WTC11 (cell line): ENCODE data around the gene MBNL1. TPM values are rescaled to one million over a fixed set of nuclear protein-coding genes. Genes with fewer than 3 reads are reported as not detected.

Experiments
- ATAC-seq: fragments of 200-7000 bp; cut with Tn5 transposase; 2 replicates; pipeline ENCODE4 v1.10.0; 2021; ENCODE audit warnings: mild to moderate bottlenecking, moderate library complexity
- CTCF ChIA-PET: fragments of 300-600 bp; sonication (Branson Sonifier 250); formaldehyde crosslinking; loops from one replicate; lab custom pipeline; 2021; ENCODE audit warnings: antibody characterized with exemption; lab: Charles Lee
- POLR2A ChIA-PET: fragments of 350-600 bp; sonication (Branson Sonifier 250); formaldehyde crosslinking; loops from one replicate; lab custom pipeline; 2021; ENCODE audit warnings: antibody characterized with exemption; lab: Charles Lee
- DNase-seq: peaks from one replicate; pipeline ENCODE4 v3.0.0; 2021; ENCODE audit warnings: low spot score
- H3K27ac Mint-ChIP-seq: 2 replicates; pipeline ENCODE4 v1.8.0; 2021; ENCODE audit warnings: mixed read lengths
- H3K27me3 Mint-ChIP-seq: 2 replicates; pipeline ENCODE4 v1.8.0; 2021; ENCODE audit warnings: low read depth, mild to moderate bottlenecking, moderate library complexity, mixed read lengths
- H3K36me3 Mint-ChIP-seq: 2 replicates; pipeline ENCODE4 v1.8.0; 2021; ENCODE audit warnings: mixed read lengths
- H3K4me1 Mint-ChIP-seq: 2 replicates; pipeline ENCODE4 v1.8.0; 2022; ENCODE audit warnings: mixed read lengths
- H3K4me3 Mint-ChIP-seq: 2 replicates; pipeline ENCODE4 v1.8.0; 2021; ENCODE audit warnings: mild to moderate bottlenecking, moderate library complexity, mixed read lengths
- H3K9me3 Mint-ChIP-seq: 2 replicates; pipeline ENCODE4 v1.8.0; 2021; ENCODE audit warnings: mixed read lengths
- CREB1 ChIP-seq: sonication (generic); formaldehyde crosslinking; IDR thresholded peaks from 2 replicates; pipeline ENCODE4 v1.8.0; 2023; ENCODE audit warnings: mild to moderate bottlenecking, missing genetic modification reagents
- FOXK1 ChIP-seq: sonication (generic); formaldehyde crosslinking; IDR thresholded peaks from 2 replicates; pipeline ENCODE4 v1.8.0; 2022; ENCODE audit warnings: mild to moderate bottlenecking, moderate library complexity, missing genetic modification reagents
- GTF2I ChIP-seq: fragments of 250-450 bp; sonication (Bioruptor Pico); conservative IDR thresholded peaks from 2 replicates; pipeline ENCODE4 v1.4.0; 2021; ENCODE audit warnings: mild to moderate bottlenecking
- NFE2L1 ChIP-seq: sonication (generic); formaldehyde crosslinking; IDR thresholded peaks from 2 replicates; pipeline ENCODE4 v1.8.1; 2023; ENCODE audit warnings: missing genetic modification reagents
- PRRX2 ChIP-seq: fragments of 250-450 bp; sonication (Bioruptor Pico); IDR thresholded peaks from 2 replicates; pipeline ENCODE4 v1.8.0; 2021; ENCODE audit warnings: mild to moderate bottlenecking
- ZBTB21 ChIP-seq: sonication (generic); formaldehyde crosslinking; IDR thresholded peaks from 2 replicates; pipeline ENCODE4 v1.8.1; 2023; ENCODE audit warnings: mild to moderate bottlenecking, missing genetic modification reagents, borderline replicate concordance
- ZNF138 ChIP-seq: sonication (generic); formaldehyde crosslinking; conservative IDR thresholded peaks from 2 replicates; pipeline ENCODE4 v1.8.1; 2022; ENCODE audit warnings: mild to moderate bottlenecking, moderate library complexity, missing genetic modification reagents
- ZNF232 ChIP-seq: sonication (generic); formaldehyde crosslinking; IDR thresholded peaks from 2 replicates; pipeline ENCODE4 v1.8.0; 2022; ENCODE audit warnings: mild to moderate bottlenecking, missing genetic modification reagents
- ZNF671 ChIP-seq: fragments of 250-450 bp; sonication (Bioruptor Pico); IDR thresholded peaks from 2 replicates; pipeline ENCODE4 v1.8.0; 2021; ENCODE audit warnings: mild to moderate bottlenecking
- total RNA-seq: library from RNA; stranded (reverse); gene quantifications from 3 replicates; pipeline ENCODE4 v1.2.3, GENCODE V29; 2021
- TF ChIP-seq, protein P1 (sequence below): sonication (generic); formaldehyde crosslinking; IDR thresholded peaks from 2 replicates; pipeline ENCODE4 v1.8.1; 2022; ENCODE audit warnings: missing genetic modification reagents, borderline replicate concordance
- TF ChIP-seq, protein P2 (sequence below): fragments of 250-450 bp; sonication (Bioruptor Pico); conservative IDR thresholded peaks from 2 replicates; pipeline ENCODE4 v1.9.0; 2021; ENCODE audit warnings: mild to moderate bottlenecking
- TF ChIP-seq, protein P3 (sequence below): fragments of 250-450 bp; sonication (Bioruptor Pico); IDR thresholded peaks from 2 replicates; pipeline ENCODE4 v1.9.0; 2021; ENCODE audit warnings: moderate library complexity, mild to moderate bottlenecking, inconsistent platforms, borderline replicate concordance
- TF ChIP-seq, protein P4 (sequence below): fragments of 250-450 bp; sonication (Bioruptor Pico); IDR thresholded peaks from 2 replicates; pipeline ENCODE4 v1.9.0; 2021; ENCODE audit warnings: mild to moderate bottlenecking, borderline replicate concordance
- TF ChIP-seq, protein P5 (sequence below): sonication (generic); formaldehyde crosslinking; IDR thresholded peaks from 2 replicates; pipeline ENCODE4 v1.8.1; 2022; ENCODE audit warnings: mild to moderate bottlenecking, missing genetic modification reagents, moderate library complexity, borderline replicate concordance
- TF ChIP-seq, protein P6 (sequence below): sonication (generic); formaldehyde crosslinking; IDR thresholded peaks from 2 replicates; pipeline ENCODE4 v1.8.1; 2022; ENCODE audit warnings: mild to moderate bottlenecking, moderate library complexity, missing genetic modification reagents

Gene MBNL1
- total RNA-seq, 1 experiment from 2014 or later, result 20.4 TPM

DNA sequence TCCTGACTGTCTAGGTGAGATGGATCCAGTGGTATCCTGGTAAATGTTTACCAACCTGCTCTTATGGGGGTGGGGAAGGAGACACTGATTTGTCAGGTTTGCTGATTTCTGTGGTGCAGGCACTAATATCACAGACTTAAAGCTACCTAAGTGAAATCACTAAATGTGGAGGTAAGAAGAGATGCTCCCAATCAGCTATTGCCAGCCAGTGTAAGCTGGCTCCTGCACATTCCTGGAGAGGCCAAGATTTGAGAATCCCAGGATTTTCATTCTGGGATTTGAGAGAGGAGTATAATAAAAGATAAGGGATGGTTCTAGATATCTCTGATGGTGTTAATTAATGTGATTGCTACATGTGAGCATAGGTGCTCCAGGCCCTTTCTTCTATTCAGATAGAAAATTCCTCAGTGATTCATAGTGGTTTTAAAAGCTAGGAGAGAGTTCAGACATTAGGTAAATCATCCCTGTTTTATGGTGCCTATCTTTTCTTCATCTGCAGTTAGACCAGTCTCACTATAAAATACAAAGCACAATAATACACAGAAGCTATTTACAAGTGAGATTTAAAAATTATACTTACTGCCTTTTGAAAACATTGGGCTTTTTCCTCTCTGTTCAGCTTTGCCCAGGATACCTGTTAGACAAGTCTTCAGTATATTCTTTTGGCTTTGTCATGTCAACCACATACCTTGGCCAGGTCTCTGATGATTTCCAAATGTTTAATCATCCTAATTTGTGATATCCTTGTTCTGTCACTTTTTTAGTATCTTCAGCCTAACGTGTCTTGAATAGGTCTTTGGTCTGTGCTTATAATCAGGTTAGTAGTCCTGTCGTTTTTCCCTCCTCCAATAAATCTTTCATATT, 90.9 kb downstream of the MBNL1 start:
- ATAC-seq, result peak; percentile 48
- no peaks in the 10 kb centered on the region for H3K27me3 Mint-ChIP-seq

DNA sequence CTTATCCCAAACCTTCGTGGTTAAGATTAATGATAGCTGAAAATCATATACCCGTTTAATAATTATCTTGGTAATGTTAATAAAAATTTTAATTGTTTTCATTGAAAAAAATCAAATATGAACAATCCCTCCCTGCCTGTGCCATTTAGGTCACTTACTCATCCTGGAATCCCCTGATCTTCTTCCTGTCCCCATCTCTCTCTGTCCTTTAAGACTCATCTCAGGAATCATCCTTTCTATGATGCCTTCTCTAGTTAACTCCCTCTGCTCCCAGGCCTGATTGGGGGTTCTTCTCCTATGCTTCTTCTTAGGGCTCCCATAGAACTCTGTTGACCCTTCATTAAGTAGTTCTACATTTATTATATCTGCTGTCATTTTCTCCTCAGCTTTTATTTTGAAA, 91.6 kb downstream of the MBNL1 start:
- Mint-ChIP-seq H3K27ac (peak overlapping the region; percentile 66; the same call in 1 of the 2 replicates), H3K27me3 (no peaks in the 10 kb centered on the region), H3K36me3 (no peaks in the 10 kb centered on the region), H3K4me3 (no peak overlapping the region), H3K4me1 (peaks cover 19% of the 10 kb centered on the region), H3K9me3 (no peaks in the 10 kb centered on the region)
- CTCF ChIA-PET, result no interaction called here
- no peak for TF ChIP-seq ZNF671
- TF ChIP-seq, protein P1, sequence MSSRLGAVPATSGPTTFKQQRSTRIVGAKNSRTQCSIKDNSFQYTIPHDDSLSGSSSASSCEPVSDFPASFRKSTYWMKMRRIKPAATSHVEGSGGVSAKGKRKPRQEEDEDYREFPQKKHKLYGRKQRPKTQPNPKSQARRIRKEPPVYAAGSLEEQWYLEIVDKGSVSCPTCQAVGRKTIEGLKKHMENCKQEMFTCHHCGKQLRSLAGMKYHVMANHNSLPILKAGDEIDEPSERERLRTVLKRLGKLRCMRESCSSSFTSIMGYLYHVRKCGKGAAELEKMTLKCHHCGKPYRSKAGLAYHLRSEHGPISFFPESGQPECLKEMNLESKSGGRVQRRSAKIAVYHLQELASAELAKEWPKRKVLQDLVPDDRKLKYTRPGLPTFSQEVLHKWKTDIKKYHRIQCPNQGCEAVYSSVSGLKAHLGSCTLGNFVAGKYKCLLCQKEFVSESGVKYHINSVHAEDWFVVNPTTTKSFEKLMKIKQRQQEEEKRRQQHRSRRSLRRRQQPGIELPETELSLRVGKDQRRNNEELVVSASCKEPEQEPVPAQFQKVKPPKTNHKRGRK (CRISPR knock-in tag), result no peak
- no peak for DNase-seq
- ATAC-seq, result no peak
- POLR2A ChIA-PET, result no interaction called here

More for the DNA sequence above, 90.9 kb downstream of the MBNL1 start:
- POLR2A ChIA-PET, result interaction anchor here (0.6 kb wide), 1 partner anchor 330 kb away, joined by 3 read pairs; no protein-coding TSS in a partner anchor
- TF ChIP-seq NFE2L1 (CRISPR knock-in tag) (no peak), FOXK1 (CRISPR knock-in tag) (no peak), ZNF232 (CRISPR knock-in tag) (no peak), PRRX2 (no peak), CREB1 (CRISPR knock-in tag) (no peak)
- TF ChIP-seq, protein P2, sequence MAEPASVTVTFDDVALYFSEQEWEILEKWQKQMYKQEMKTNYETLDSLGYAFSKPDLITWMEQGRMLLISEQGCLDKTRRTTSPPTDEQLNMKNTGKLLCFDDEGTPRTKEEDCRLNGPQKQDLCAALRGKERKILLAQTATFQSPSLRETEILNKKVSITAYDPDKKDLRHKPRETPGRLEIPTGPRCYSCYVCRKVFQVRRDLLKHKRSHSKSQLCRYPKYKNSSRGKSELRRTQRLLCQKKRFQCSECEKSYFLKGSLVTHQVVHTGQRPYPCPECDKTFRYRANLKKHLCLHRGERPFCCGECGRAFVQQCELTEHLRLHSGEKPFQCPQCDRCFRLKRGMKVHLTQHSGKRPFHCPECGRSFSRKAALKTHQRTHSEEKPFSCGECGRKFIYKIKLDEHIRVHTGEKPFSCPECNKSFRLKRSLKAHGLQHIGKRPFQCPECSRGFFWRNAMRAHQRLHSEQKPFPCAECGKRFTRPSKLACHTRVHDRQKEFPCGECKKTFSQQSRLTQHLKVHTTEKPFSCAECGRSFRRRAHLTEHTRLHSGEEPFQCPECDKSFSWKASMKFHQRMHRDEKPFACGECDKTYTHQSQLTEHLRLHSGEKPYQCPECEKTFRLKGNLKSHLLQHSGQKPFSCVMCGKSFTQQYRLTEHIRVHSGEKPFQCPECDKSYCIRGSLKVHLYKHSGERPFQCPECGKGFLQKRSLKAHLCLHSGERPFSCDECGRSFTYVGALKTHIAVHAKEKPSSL (CRISPR knock-in tag), result no peak
- TF ChIP-seq, protein P3, sequence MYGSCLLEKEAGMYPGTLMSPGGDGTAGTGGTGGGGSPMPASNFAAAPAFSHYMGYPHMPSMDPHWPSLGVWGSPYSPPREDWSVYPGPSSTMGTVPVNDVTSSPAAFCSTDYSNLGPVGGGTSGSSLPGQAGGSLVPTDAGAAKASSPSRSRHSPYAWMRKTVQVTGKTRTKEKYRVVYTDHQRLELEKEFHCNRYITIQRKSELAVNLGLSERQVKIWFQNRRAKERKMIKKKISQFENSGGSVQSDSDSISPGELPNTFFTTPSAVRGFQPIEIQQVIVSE (CRISPR knock-in tag), result no peak
- TF ChIP-seq, protein P4, sequence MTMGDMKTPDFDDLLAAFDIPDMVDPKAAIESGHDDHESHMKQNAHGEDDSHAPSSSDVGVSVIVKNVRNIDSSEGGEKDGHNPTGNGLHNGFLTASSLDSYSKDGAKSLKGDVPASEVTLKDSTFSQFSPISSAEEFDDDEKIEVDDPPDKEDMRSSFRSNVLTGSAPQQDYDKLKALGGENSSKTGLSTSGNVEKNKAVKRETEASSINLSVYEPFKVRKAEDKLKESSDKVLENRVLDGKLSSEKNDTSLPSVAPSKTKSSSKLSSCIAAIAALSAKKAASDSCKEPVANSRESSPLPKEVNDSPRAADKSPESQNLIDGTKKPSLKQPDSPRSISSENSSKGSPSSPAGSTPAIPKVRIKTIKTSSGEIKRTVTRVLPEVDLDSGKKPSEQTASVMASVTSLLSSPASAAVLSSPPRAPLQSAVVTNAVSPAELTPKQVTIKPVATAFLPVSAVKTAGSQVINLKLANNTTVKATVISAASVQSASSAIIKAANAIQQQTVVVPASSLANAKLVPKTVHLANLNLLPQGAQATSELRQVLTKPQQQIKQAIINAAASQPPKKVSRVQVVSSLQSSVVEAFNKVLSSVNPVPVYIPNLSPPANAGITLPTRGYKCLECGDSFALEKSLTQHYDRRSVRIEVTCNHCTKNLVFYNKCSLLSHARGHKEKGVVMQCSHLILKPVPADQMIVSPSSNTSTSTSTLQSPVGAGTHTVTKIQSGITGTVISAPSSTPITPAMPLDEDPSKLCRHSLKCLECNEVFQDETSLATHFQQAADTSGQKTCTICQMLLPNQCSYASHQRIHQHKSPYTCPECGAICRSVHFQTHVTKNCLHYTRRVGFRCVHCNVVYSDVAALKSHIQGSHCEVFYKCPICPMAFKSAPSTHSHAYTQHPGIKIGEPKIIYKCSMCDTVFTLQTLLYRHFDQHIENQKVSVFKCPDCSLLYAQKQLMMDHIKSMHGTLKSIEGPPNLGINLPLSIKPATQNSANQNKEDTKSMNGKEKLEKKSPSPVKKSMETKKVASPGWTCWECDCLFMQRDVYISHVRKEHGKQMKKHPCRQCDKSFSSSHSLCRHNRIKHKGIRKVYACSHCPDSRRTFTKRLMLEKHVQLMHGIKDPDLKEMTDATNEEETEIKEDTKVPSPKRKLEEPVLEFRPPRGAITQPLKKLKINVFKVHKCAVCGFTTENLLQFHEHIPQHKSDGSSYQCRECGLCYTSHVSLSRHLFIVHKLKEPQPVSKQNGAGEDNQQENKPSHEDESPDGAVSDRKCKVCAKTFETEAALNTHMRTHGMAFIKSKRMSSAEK (CRISPR knock-in tag), result no peak
- no peak for DNase-seq
- CTCF ChIA-PET, result interaction anchor here (0.7 kb wide), 1 partner anchor 84 kb away, joined by 3 read pairs; no protein-coding TSS in a partner anchor
- Mint-ChIP-seq H3K4me1 (peaks cover 19% of the 10 kb centered on the region), H3K36me3 (no peaks in the 10 kb centered on the region), H3K27ac (peak overlapping the region; percentile 58; the same call in 1 of the 2 replicates), H3K9me3 (no peaks in the 10 kb centered on the region), H3K4me3 (no peak overlapping the region)

DNA sequence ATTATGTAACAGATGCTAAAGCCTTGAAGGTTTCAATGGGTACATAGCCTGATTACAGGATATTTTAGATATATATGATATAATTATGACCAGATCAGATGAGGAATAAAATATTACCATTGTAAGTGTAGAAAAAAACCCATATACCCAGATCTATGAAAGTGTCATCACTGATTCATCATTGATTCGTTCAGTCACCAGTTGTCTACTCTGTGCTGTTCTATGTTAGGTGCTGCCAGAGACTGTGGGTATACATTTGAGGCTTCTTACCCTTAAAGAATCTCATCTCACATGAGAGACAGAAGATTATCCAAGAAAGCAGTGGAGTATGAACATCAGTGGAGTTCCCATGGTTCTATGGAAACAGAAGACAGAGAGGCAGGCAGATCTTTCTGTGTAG, 92.2 kb downstream of the MBNL1 start:
- POLR2A ChIA-PET, result no interaction called here
- no peaks in the 10 kb centered on the region for H3K27me3 Mint-ChIP-seq
- H3K4me3 Mint-ChIP-seq, result no peak overlapping the region
- CTCF ChIA-PET, result no interaction called here
- H3K27ac Mint-ChIP-seq, result no peak overlapping the region
- DNase-seq (no peak), ATAC-seq (no peak)
- H3K9me3 Mint-ChIP-seq, result no peaks in the 10 kb centered on the region
- no peaks in the 10 kb centered on the region for H3K36me3 Mint-ChIP-seq
- peaks cover 19% of the 10 kb centered on the region for H3K4me1 Mint-ChIP-seq
- TF ChIP-seq, protein P5, sequence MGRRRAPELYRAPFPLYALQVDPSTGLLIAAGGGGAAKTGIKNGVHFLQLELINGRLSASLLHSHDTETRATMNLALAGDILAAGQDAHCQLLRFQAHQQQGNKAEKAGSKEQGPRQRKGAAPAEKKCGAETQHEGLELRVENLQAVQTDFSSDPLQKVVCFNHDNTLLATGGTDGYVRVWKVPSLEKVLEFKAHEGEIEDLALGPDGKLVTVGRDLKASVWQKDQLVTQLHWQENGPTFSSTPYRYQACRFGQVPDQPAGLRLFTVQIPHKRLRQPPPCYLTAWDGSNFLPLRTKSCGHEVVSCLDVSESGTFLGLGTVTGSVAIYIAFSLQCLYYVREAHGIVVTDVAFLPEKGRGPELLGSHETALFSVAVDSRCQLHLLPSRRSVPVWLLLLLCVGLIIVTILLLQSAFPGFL (CRISPR knock-in tag), result no peak
- TF ChIP-seq ZNF138 (CRISPR knock-in tag) (no peak), GTF2I (CRISPR knock-in tag) (no peak), ZBTB21 (CRISPR knock-in tag) (no peak)
- TF ChIP-seq, protein P6, sequence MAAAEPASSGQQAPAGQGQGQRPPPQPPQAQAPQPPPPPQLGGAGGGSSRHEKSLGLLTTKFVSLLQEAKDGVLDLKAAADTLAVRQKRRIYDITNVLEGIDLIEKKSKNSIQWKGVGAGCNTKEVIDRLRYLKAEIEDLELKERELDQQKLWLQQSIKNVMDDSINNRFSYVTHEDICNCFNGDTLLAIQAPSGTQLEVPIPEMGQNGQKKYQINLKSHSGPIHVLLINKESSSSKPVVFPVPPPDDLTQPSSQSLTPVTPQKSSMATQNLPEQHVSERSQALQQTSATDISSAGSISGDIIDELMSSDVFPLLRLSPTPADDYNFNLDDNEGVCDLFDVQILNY (CRISPR knock-in tag), result no peak
